Mammary epithelial cell (primary cell): ENCODE measurements around the gene LHX3.

Experiments
- CTCF ChIP-seq, 2 donors: IDR thresholded peaks in 1 of 2; conservative IDR thresholded peaks in 1 of 2; 2 replicates each; pipeline ENCODE4 v1.5.1; 2011 to 2012; ENCODE audit warnings: inconsistent platforms in 2 of 2, low read length in 2 of 2, mild to moderate bottlenecking in 2 of 2, control low read depth in 1 of 2, low read depth in 1 of 2; ENCODE audit not compliant: insufficient read depth in 1 of 2; ENCODE audit errors: extremely low read depth in 1 of 2
- EZH2 ChIP-seq: IDR thresholded peaks from 2 replicates; pipeline ENCODE4 v1.6.1; 2012; ENCODE audit warnings: low read length, inconsistent platforms, borderline replicate concordance

- no peak for TF ChIP-seq CTCF (conservative IDR thresholded peaks at IDR 0.05 in 1 of 2, IDR thresholded peaks at IDR 0.05 in 1 of 2; ENCODE audit: extremely low read depth in 1 of 2, insufficient read depth in 1 of 2, low read depth in 1 of 2, low read length in 2 of 2)
- no peak for TF ChIP-seq EZH2
Measured at GRCh38 chr9:136250676-136251075, 45.7 kb upstream of the LHX3 start.
